Activated T-helper 17 cell treated with anti-CD3 and anti-CD28 coated beads, Interleukin-2, amount 50 U/mL, for 72 hours (primary cell): Measurements from ENCODE around the gene DOCK3. TPM values are rescaled to one million over a fixed set of nuclear protein-coding genes. Genes with fewer than 3 reads are reported as not detected.
"Not testable (repeated sequence)": the region's sequence is repeated elsewhere in the genome, so short reads cannot be mapped to it uniquely, and the experiment has no call there.

ENCODE experiments used
- ATAC-seq: fragments of 150-1000 bp; cut with Tn5 transposase; replicated peaks from 2 replicates; pipeline ENCODE4 v1.10.0; 2021; ENCODE audit warnings: mild to moderate bottlenecking, moderate library complexity
- H3K27ac Mint-ChIP-seq: one replicate; pipeline ENCODE4 v1.8.0; 2022; ENCODE audit warnings: mixed read lengths
- H3K27me3 Mint-ChIP-seq: one replicate; pipeline ENCODE4 v1.8.0; 2022; ENCODE audit warnings: mixed read lengths
- H3K36me3 Mint-ChIP-seq: one replicate; pipeline ENCODE4 v1.8.0; 2022; ENCODE audit warnings: low read depth, mild to moderate bottlenecking, mixed read lengths
- H3K4me1 Mint-ChIP-seq: one replicate; pipeline ENCODE4 v1.8.0; 2022; ENCODE audit warnings: mixed read lengths
- H3K4me3 Mint-ChIP-seq: one replicate; pipeline ENCODE4 v1.8.0; 2022; ENCODE audit warnings: mild to moderate bottlenecking, mixed read lengths
- H3K9me3 Mint-ChIP-seq: one replicate; pipeline ENCODE4 v1.8.0; 2022; ENCODE audit warnings: mixed read lengths
- total RNA-seq, 2 donors: library from RNA; stranded (reverse); gene quantifications; one replicate each; pipeline ENCODE4 v1.2.3, GENCODE V29; 2022

Gene DOCK3
- total RNA-seq, 2 donors from 2014 or later, result 3.8 to 7.8 TPM

DNA sequence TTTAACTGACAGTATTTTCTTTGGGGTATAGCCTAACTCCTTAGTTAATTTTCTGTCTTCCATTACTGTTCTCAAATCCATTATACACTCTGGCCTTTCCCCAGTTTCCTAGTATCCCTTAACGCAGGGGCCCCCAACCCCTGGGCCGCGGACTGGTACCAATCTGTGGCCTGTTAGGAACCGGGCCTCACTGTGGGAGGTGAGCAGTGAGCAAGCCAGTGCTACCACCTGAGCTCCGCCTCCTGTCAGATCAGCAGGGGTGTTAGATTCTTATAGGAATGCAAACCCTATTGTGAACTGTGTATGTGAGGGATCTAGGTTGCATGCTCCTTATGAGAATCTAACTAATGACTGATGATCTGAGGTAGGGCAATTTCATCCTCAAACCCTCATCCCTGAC lies 75.1 kb downstream of the DOCK3 start:
- ATAC-seq, result no peak
- Mint-ChIP-seq H3K9me3 (no peaks in the 10 kb centered on the region), H3K27me3 (no peaks in the 10 kb centered on the region), H3K27ac (no peak overlapping the region), H3K4me3 (no peak overlapping the region), H3K36me3 (no peaks in the 10 kb centered on the region), H3K4me1 (no peaks in the 10 kb centered on the region)

GRCh38 chr3:50759015-50759414 lies 84.3 kb downstream of the DOCK3 start:
- Mint-ChIP-seq H3K9me3 (no peaks in the 10 kb centered on the region), H3K4me3 (no peak overlapping the region), H3K27ac (no peak overlapping the region), H3K36me3 (no peaks in the 10 kb centered on the region), H3K4me1 (no peaks in the 10 kb centered on the region), H3K27me3 (no peaks in the 10 kb centered on the region)
- no peak for ATAC-seq

DNA sequence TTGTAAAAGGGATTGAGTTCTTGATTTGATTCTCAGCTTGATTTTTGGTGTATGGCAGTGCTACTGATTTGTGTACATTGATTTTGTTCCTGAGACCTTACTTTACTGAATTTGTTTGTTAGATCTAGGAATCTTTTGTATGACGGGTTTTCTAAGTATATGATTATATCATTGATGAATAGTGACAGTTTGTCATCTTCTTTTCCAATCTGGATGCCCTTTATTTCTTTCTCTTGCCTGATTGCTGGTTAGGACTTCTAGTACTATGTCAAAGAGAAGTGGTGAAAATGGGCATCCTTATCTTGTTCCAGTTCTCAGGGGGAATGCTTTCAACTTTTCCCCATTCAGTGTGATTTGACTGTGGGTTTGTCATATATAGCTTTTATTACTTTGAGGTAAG lies 103.0 kb downstream of the DOCK3 start:
- no peak overlapping the region for H3K4me3 Mint-ChIP-seq
- H3K27me3 Mint-ChIP-seq, result peaks cover 2% of the 10 kb centered on the region
- no peaks in the 10 kb centered on the region for H3K36me3 Mint-ChIP-seq
- no peaks in the 10 kb centered on the region for H3K4me1 Mint-ChIP-seq
- H3K27ac Mint-ChIP-seq, result no peak overlapping the region
- no peaks in the 10 kb centered on the region for H3K9me3 Mint-ChIP-seq
- ATAC-seq, result no peak

DNA sequence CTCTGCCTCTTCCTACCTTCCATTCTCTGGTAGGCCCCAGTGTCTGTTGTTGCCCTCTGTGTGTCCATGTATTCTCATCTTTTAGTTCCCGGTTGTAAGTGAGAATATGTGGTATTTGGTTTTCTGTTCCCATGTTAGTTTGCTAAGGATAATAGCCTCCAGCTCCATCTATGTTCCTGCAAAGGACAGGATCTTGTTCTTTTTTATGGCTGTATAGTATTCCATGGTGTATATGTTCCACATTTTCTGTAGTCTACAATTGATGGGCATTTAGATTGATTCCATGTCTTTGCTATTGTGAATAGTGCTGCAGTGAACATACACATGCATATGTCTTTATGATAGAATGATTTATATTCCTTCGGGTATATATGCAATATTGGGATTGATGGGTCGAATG lies 107.0 kb downstream of the DOCK3 start:
- not testable (repeated sequence) for H3K36me3 Mint-ChIP-seq, H3K27ac Mint-ChIP-seq, H3K4me3 Mint-ChIP-seq, H3K27me3 Mint-ChIP-seq, H3K9me3 Mint-ChIP-seq, H3K4me1 Mint-ChIP-seq, ATAC-seq

GRCh38 chr3:50786631-50787030 lies 111.9 kb downstream of the DOCK3 start:
- peaks cover 8% of the 10 kb centered on the region for H3K9me3 Mint-ChIP-seq
- H3K27me3 Mint-ChIP-seq, result no peaks in the 10 kb centered on the region
- no peak overlapping the region for H3K4me3 Mint-ChIP-seq
- ATAC-seq, result no peak
- no peak overlapping the region for H3K27ac Mint-ChIP-seq
- no peaks in the 10 kb centered on the region for H3K36me3 Mint-ChIP-seq
- no peaks in the 10 kb centered on the region for H3K4me1 Mint-ChIP-seq

- not testable (repeated sequence) for H3K9me3 Mint-ChIP-seq, ATAC-seq, H3K36me3 Mint-ChIP-seq, H3K27ac Mint-ChIP-seq, H3K4me3 Mint-ChIP-seq, H3K4me1 Mint-ChIP-seq, H3K27me3 Mint-ChIP-seq
Measured at GRCh38 chr3:50790894-50791293, 116.2 kb downstream of the DOCK3 start.

GRCh38 chr3:50792568-50792967 lies 117.8 kb downstream of the DOCK3 start:
- H3K36me3 Mint-ChIP-seq, result no peaks in the 10 kb centered on the region
- H3K4me3 Mint-ChIP-seq, result no peak overlapping the region
- H3K27me3 Mint-ChIP-seq, result peaks cover 5% of the 10 kb centered on the region
- no peak overlapping the region for H3K27ac Mint-ChIP-seq
- ATAC-seq, result no peak
- no peaks in the 10 kb centered on the region for H3K9me3 Mint-ChIP-seq
- no peaks in the 10 kb centered on the region for H3K4me1 Mint-ChIP-seq

GRCh38 chr3:50803805-50804204 lies 129.1 kb downstream of the DOCK3 start:
- H3K27ac Mint-ChIP-seq, H3K4me3 Mint-ChIP-seq, ATAC-seq, H3K4me1 Mint-ChIP-seq, H3K36me3 Mint-ChIP-seq, H3K27me3 Mint-ChIP-seq: not testable (repeated sequence)
- peaks cover 33% of the 10 kb centered on the region for H3K9me3 Mint-ChIP-seq

- H3K9me3 Mint-ChIP-seq, result peaks cover 28% of the 10 kb centered on the region
- H3K36me3 Mint-ChIP-seq, H3K4me1 Mint-ChIP-seq, H3K4me3 Mint-ChIP-seq, H3K27me3 Mint-ChIP-seq, ATAC-seq, H3K27ac Mint-ChIP-seq: not testable (repeated sequence)
Measured at GRCh38 chr3:50804376-50804775, 129.6 kb downstream of the DOCK3 start.

GRCh38 chr3:50805321-50805720 lies 130.6 kb downstream of the DOCK3 start:
- H3K36me3 Mint-ChIP-seq, result peaks cover 8% of the 10 kb centered on the region
- no peak for ATAC-seq

GRCh38 chr3:50806031-50806430 lies 131.3 kb downstream of the DOCK3 start:
- Mint-ChIP-seq H3K27ac (no peak overlapping the region), H3K4me3 (no peak overlapping the region), H3K9me3 (peaks cover 15% of the 10 kb centered on the region), H3K27me3 (no peaks in the 10 kb centered on the region), H3K4me1 (peaks cover 5% of the 10 kb centered on the region), H3K36me3 (peaks cover 3% of the 10 kb centered on the region)
- ATAC-seq, result no peak

More at GRCh38 chr3:50805321-50805720, 130.6 kb downstream of the DOCK3 start:
- peaks cover 22% of the 10 kb centered on the region for H3K9me3 Mint-ChIP-seq
- no peak overlapping the region for H3K27ac Mint-ChIP-seq
- peaks cover 5% of the 10 kb centered on the region for H3K4me1 Mint-ChIP-seq
- no peak overlapping the region for H3K4me3 Mint-ChIP-seq
- H3K27me3 Mint-ChIP-seq, result no peaks in the 10 kb centered on the region

GRCh38 chr3:50806806-50807205 lies 132.1 kb downstream of the DOCK3 start:
- no peak for ATAC-seq
- H3K9me3 Mint-ChIP-seq, result peaks cover 8% of the 10 kb centered on the region
- peaks cover 5% of the 10 kb centered on the region for H3K4me1 Mint-ChIP-seq
- no peak overlapping the region for H3K4me3 Mint-ChIP-seq
- no peaks in the 10 kb centered on the region for H3K27me3 Mint-ChIP-seq
- no peak overlapping the region for H3K27ac Mint-ChIP-seq
- no peaks in the 10 kb centered on the region for H3K36me3 Mint-ChIP-seq

GRCh38 chr3:50807266-50807665 lies 132.5 kb downstream of the DOCK3 start:
- ATAC-seq, result no peak
- Mint-ChIP-seq H3K4me1 (peaks cover 5% of the 10 kb centered on the region), H3K4me3 (no peak overlapping the region), H3K9me3 (peaks cover 5% of the 10 kb centered on the region), H3K27me3 (no peaks in the 10 kb centered on the region), H3K27ac (no peak overlapping the region), H3K36me3 (no peaks in the 10 kb centered on the region)

GRCh38 chr3:50811893-50812292 lies 137.2 kb downstream of the DOCK3 start:
- no peak overlapping the region for H3K4me3 Mint-ChIP-seq
- H3K27me3 Mint-ChIP-seq, result no peaks in the 10 kb centered on the region
- no peaks in the 10 kb centered on the region for H3K4me1 Mint-ChIP-seq
- H3K9me3 Mint-ChIP-seq, result no peaks in the 10 kb centered on the region
- H3K36me3 Mint-ChIP-seq, result no peaks in the 10 kb centered on the region
- no peak overlapping the region for H3K27ac Mint-ChIP-seq
- ATAC-seq, result no peak

DNA sequence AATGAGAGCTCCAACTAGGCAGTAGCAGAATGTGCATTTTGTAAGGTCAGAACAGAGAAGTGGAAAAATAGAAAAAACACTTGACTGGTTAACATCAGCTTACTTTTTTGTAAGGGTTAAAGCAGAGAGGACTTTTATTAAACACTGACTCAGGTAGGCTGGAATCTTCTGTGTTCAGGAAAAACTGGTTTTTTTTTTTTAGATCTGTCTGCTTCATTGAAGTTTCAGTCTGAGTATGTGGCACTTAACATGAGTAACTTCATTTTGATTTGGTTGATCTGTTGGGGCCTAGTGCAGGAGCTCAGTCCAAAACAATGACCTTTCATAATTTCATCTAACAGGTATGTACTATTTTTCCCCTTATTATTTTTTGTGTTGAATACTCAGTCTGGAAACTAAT lies 141.1 kb downstream of the DOCK3 start:
- H3K4me3 Mint-ChIP-seq, result no peak overlapping the region
- H3K36me3 Mint-ChIP-seq, result no peaks in the 10 kb centered on the region
- H3K4me1 Mint-ChIP-seq, result no peaks in the 10 kb centered on the region
- no peak overlapping the region for H3K27ac Mint-ChIP-seq
- no peaks in the 10 kb centered on the region for H3K9me3 Mint-ChIP-seq
- H3K27me3 Mint-ChIP-seq, result no peaks in the 10 kb centered on the region
- no peak for ATAC-seq

DNA sequence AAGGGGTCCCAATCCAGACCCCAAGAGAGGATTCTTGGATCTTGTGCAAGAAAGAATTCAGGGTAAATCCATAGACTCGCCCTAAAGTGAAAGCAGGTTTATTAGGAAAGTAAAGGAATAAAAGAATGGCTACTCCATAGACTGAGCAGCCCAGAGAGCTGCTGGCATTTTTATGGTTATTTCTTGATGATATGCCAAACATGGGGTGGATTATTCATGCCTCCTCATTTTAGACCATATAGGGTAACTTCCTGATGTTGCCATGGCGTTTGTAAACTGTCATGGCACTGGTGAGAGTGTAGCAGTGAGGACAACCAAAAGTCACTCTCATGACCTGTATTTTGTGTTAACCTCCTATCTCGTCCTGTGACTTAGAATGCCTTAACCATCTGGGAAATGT lies 142.2 kb downstream of the DOCK3 start:
- no peaks in the 10 kb centered on the region for H3K9me3 Mint-ChIP-seq
- no peaks in the 10 kb centered on the region for H3K27me3 Mint-ChIP-seq
- H3K36me3 Mint-ChIP-seq, result no peaks in the 10 kb centered on the region
- H3K4me1 Mint-ChIP-seq, result no peaks in the 10 kb centered on the region
- ATAC-seq, result no peak
- H3K27ac Mint-ChIP-seq, result no peak overlapping the region
- no peak overlapping the region for H3K4me3 Mint-ChIP-seq
